HepG2 (cell line): ENCODE data around the gene INTS7. TPM values are rescaled to one million over a fixed set of nuclear protein-coding genes. Genes with fewer than 3 reads are reported as not detected.

ENCODE experiments used
- ARNTL ChIP-seq: sonication (generic); formaldehyde crosslinking; IDR thresholded peaks from 2 replicates; pipeline ENCODE4 v1.4.0; 2020; ENCODE audit warnings: mild to moderate bottlenecking, missing genetic modification reagents
- HNF4G ChIP-seq, 2 experiments: sonication (generic) in 1 of 2; formaldehyde crosslinking in 1 of 2; IDR thresholded peaks; 2 replicates each; pipeline versions ENCODE4 v1.4.0 to v1.6.1; 2011 to 2020; ENCODE audit warnings: borderline replicate concordance in 2 of 2, low read depth in 2 of 2, mild to moderate bottlenecking in 2 of 2, low read length in 1 of 2, missing genetic modification reagents in 1 of 2, moderate library complexity in 1 of 2
- KLF9 ChIP-seq: IDR thresholded peaks from 2 replicates; pipeline ENCODE4 v1.6.1; 2016; ENCODE audit warnings: low read depth
- KMT2A ChIP-seq: sonication (generic); formaldehyde crosslinking; IDR thresholded peaks from 2 replicates; pipeline ENCODE4 v1.4.0; 2020; ENCODE audit warnings: missing genetic modification reagents
- KMT2B ChIP-seq: IDR thresholded peaks from 2 replicates; pipeline ENCODE4 v1.6.1; 2016; ENCODE audit warnings: missing genetic modification reagents, missing compliant biosample characterization
- MAFF ChIP-seq: IDR thresholded peaks from 2 replicates; pipeline ENCODE4 v1.6.1; 2011; ENCODE audit warnings: low read depth, low read length, improper control_type of control experiment
- NBN ChIP-seq: fragments of 450-650 bp; conservative IDR thresholded peaks from 2 replicates; pipeline ENCODE4 v1.6.1; 2017
- PHF8 ChIP-seq: sonication (generic); formaldehyde crosslinking; IDR thresholded peaks from 2 replicates; pipeline ENCODE4 v1.5.0; 2020; ENCODE audit warnings: missing genetic modification reagents
- SRY ChIP-seq: sonication (generic); formaldehyde crosslinking; IDR thresholded peaks from 2 replicates; pipeline ENCODE4 v1.8.0; 2022; ENCODE audit warnings: mild to moderate bottlenecking, missing genetic modification reagents
- XRCC5 ChIP-seq: fragments of 200-400 bp; formaldehyde crosslinking; optimal IDR thresholded peaks from 2 replicates; pipeline ENCODE3; 2017; ENCODE audit warnings: mild to moderate bottlenecking, low read length
- ZBTB1 ChIP-seq: sonication (generic); formaldehyde crosslinking; IDR thresholded peaks from 2 replicates; pipeline ENCODE4 v1.4.0; 2020; ENCODE audit warnings: missing genetic modification reagents, borderline replicate concordance
- ZFP41 ChIP-seq: sonication (generic); formaldehyde crosslinking; IDR thresholded peaks from 2 replicates; pipeline ENCODE4 v1.4.0; 2020; ENCODE audit warnings: mild to moderate bottlenecking, missing genetic modification reagents, borderline replicate concordance
- ZNF124 ChIP-seq: sonication (generic); formaldehyde crosslinking; IDR thresholded peaks from 2 replicates; pipeline ENCODE4 v1.4.0; 2020; ENCODE audit warnings: missing genetic modification reagents
- ZNF180 ChIP-seq: sonication (generic); formaldehyde crosslinking; IDR thresholded peaks from 2 replicates; pipeline ENCODE4 v1.4.0; 2020; ENCODE audit warnings: low read depth, missing genetic modification reagents, borderline replicate concordance
- ZNF30 ChIP-seq: sonication (generic); formaldehyde crosslinking; IDR thresholded peaks from 2 replicates; pipeline ENCODE4 v1.5.0; 2020; ENCODE audit warnings: mild to moderate bottlenecking, missing genetic modification reagents
- ZNF383 ChIP-seq: sonication (generic); formaldehyde crosslinking; IDR thresholded peaks from 2 replicates; pipeline ENCODE4 v1.4.0; 2020; ENCODE audit warnings: missing genetic modification reagents, mild to moderate bottlenecking, borderline replicate concordance
- ZNF460 ChIP-seq: sonication (generic); formaldehyde crosslinking; IDR thresholded peaks from 2 replicates; pipeline ENCODE4 v1.5.1; 2020; ENCODE audit warnings: missing genetic modification reagents, mild to moderate bottlenecking, borderline replicate concordance
- ZNF567 ChIP-seq: sonication (generic); formaldehyde crosslinking; IDR thresholded peaks from 2 replicates; pipeline ENCODE4 v1.8.1; 2023; ENCODE audit warnings: mild to moderate bottlenecking, missing genetic modification reagents, borderline replicate concordance
- ZNF605 ChIP-seq: sonication (generic); formaldehyde crosslinking; IDR thresholded peaks from 2 replicates; pipeline ENCODE4 v1.8.0; 2022; ENCODE audit warnings: mild to moderate bottlenecking, missing genetic modification reagents
- ZNF841 ChIP-seq: sonication (generic); formaldehyde crosslinking; IDR thresholded peaks from 2 replicates; pipeline ENCODE4 v1.8.1; 2023; ENCODE audit warnings: missing genetic modification reagents, borderline replicate concordance
- ZSCAN22 ChIP-seq: sonication (generic); formaldehyde crosslinking; IDR thresholded peaks from 2 replicates; pipeline ENCODE4 v1.4.0; 2020; ENCODE audit warnings: mild to moderate bottlenecking, missing genetic modification reagents
- polyA plus RNA-seq, 8 experiments: library from polyadenylated mRNA; depleted of rRNA in 3 of 8; stranded (reverse) in 7 of 8; unstranded in 1 of 8; fragments of >200 nt; fragmentation: Illumina TruSeq in 4 of 8; extraction: Trizol in 4 of 8; gene quantifications; 2 replicates each; pipeline versions ENCODE4 v1.2.1 to v1.2.3, GENCODE V29; 2011 to 2016; ENCODE audit warnings: low read depth in 4 of 8, missing spikeins in 1 of 8, mixed read lengths in 1 of 8; ENCODE audit not compliant: insufficient read depth in 1 of 8
- total RNA-seq, 5 experiments: library from RNA; depleted of rRNA; stranded (reverse); fragments of >200 nt; fragmentation: Illumina TruSeq; extraction: Trizol; gene quantifications; 2 replicates each; pipeline ENCODE4 v1.2.3, GENCODE V29; 2016; ENCODE audit warnings: low read depth in 1 of 5
- TF ChIP-seq, protein P1 (sequence below): IDR thresholded peaks from 2 replicates; pipeline ENCODE4 v1.6.1; 2016; ENCODE audit warnings: mild to moderate bottlenecking, missing biosample characterization, missing genetic modification reagents
- TF ChIP-seq, protein P2 (sequence below): sonication (generic); formaldehyde crosslinking; IDR thresholded peaks from 2 replicates; pipeline ENCODE4 v1.8.0; 2022; ENCODE audit warnings: missing genetic modification reagents, mild to moderate bottlenecking, borderline replicate concordance
- TF ChIP-seq, protein P3 (sequence below): IDR thresholded peaks from 2 replicates; pipeline ENCODE4 v1.6.1; 2012; ENCODE audit warnings: low read length, improper control_type of control experiment
- TF ChIP-seq, protein P4 (sequence below): IDR thresholded peaks from 2 replicates; pipeline ENCODE4 v1.6.1; 2016; ENCODE audit warnings: low read depth, control low read depth

Gene INTS7
- total and polyA plus RNA-seq, 2 of the 13 experiments (the other 11 are each of a cell fraction or from before 2014, with no cell fraction given) = 18.3 to 22.4 TPM

DNA sequence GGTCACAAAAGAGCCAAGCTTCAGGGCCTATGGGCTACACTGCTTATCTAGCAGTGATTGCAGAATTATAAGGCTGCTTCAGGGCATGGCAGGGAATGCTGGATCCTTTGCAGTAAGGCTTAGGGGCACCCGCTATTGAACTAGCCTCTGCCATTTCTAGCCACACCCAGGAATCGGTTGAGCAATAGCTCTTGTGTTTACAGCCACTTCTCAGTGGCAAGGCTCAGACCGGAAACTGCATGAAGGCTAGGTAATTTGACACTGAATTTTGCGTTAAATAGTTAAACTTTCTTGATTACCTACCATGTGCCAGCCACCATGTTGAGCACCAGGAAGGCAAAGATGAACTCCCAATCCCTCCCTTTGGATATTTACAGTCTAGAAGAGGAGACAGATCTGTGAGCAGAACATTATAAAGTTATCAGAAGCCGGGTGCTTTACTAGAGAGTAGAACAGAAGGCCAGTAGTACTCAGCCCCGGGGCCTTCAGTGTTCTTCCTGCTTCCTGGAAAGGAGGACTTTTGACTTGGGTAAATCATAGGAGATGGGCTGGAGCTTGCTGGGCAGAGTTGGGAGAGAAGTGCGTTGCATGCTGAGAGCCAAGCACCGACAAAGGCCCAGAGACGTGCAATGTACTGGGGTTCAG lies 106.2 kb downstream of the INTS7 start (continued):
- TF ChIP-seq ZNF605 (CRISPR knock-in tag) = no peak; the same call in 1 of the 2 replicates
- TF ChIP-seq, protein P1, sequence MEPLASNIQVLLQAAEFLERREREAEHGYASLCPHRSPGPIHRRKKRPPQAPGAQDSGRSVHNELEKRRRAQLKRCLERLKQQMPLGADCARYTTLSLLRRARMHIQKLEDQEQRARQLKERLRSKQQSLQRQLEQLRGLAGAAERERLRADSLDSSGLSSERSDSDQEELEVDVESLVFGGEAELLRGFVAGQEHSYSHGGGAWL (CRISPR knock-in tag) = no peak
- TF ChIP-seq SRY (CRISPR knock-in tag) = no peak
- peak; percentile 13 for TF ChIP-seq XRCC5
- TF ChIP-seq ZSCAN22 (CRISPR knock-in tag) = no peak
- TF ChIP-seq, protein P2, sequence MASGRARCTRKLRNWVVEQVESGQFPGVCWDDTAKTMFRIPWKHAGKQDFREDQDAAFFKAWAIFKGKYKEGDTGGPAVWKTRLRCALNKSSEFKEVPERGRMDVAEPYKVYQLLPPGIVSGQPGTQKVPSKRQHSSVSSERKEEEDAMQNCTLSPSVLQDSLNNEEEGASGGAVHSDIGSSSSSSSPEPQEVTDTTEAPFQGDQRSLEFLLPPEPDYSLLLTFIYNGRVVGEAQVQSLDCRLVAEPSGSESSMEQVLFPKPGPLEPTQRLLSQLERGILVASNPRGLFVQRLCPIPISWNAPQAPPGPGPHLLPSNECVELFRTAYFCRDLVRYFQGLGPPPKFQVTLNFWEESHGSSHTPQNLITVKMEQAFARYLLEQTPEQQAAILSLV = no peak
- TF ChIP-seq ZBTB1 = no peak
- no peak for TF ChIP-seq ZNF180 (CRISPR knock-in tag)
- TF ChIP-seq, protein P3, sequence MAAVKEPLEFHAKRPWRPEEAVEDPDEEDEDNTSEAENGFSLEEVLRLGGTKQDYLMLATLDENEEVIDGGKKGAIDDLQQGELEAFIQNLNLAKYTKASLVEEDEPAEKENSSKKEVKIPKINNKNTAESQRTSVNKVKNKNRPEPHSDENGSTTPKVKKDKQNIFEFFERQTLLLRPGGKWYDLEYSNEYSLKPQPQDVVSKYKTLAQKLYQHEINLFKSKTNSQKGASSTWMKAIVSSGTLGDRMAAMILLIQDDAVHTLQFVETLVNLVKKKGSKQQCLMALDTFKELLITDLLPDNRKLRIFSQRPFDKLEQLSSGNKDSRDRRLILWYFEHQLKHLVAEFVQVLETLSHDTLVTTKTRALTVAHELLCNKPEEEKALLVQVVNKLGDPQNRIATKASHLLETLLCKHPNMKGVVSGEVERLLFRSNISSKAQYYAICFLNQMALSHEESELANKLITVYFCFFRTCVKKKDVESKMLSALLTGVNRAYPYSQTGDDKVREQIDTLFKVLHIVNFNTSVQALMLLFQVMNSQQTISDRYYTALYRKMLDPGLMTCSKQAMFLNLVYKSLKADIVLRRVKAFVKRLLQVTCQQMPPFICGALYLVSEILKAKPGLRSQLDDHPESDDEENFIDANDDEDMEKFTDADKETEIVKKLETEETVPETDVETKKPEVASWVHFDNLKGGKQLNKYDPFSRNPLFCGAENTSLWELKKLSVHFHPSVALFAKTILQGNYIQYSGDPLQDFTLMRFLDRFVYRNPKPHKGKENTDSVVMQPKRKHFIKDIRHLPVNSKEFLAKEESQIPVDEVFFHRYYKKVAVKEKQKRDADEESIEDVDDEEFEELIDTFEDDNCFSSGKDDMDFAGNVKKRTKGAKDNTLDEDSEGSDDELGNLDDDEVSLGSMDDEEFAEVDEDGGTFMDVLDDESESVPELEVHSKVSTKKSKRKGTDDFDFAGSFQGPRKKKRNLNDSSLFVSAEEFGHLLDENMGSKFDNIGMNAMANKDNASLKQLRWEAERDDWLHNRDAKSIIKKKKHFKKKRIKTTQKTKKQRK = no peak
- 0 out of 2 replicates have a peak, but pooled peaks have one; percentile 69 for TF ChIP-seq ZNF567 (CRISPR knock-in tag)
- TF ChIP-seq MAFF = no peak
- no peak for TF ChIP-seq KMT2A (CRISPR knock-in tag)
- TF ChIP-seq, protein P4, sequence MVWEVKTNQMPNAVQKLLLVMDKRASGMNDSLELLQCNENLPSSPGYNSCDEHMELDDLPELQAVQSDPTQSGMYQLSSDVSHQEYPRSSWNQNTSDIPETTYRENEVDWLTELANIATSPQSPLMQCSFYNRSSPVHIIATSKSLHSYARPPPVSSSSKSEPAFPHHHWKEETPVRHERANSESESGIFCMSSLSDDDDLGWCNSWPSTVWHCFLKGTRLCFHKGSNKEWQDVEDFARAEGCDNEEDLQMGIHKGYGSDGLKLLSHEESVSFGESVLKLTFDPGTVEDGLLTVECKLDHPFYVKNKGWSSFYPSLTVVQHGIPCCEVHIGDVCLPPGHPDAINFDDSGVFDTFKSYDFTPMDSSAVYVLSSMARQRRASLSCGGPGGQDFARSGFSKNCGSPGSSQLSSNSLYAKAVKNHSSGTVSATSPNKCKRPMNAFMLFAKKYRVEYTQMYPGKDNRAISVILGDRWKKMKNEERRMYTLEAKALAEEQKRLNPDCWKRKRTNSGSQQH (CRISPR knock-in tag) = no peak
- no peak for TF ChIP-seq ZNF30
- TF ChIP-seq ZNF460 (CRISPR knock-in tag) = no peak
- no peak; the same call in 1 of the 2 replicates for TF ChIP-seq HNF4G (IDR thresholded peaks at IDR 0.05; ENCODE audit: borderline replicate concordance, low read depth, low read length)
- no peak for TF ChIP-seq HNF4G (CRISPR knock-in tag; IDR thresholded peaks at IDR 0.05; ENCODE audit: borderline replicate concordance, low read depth)
- peak; percentile 22; the same call in 1 of the 2 replicates for TF ChIP-seq PHF8 (CRISPR knock-in tag)
- no peak for TF ChIP-seq ZFP41 (CRISPR knock-in tag)
- TF ChIP-seq ZNF841 = no peak
- no peak for TF ChIP-seq KMT2B (CRISPR knock-in tag)
- TF ChIP-seq ZNF383 (CRISPR knock-in tag) = no peak
- peak; percentile 76; the same call in 1 of the 2 replicates for TF ChIP-seq ZNF124 (CRISPR knock-in tag)
- no peak for TF ChIP-seq ARNTL
- no peak for TF ChIP-seq NBN
- no peak for TF ChIP-seq KLF9 (CRISPR knock-in tag)
